H1 (cell line): Measurements from ENCODE around the gene SPG11. TPM values are rescaled to one million over a fixed set of nuclear protein-coding genes. Genes with fewer than 3 reads are reported as not detected.

Experiments
- GTF2F1 ChIP-seq: IDR thresholded peaks from 2 replicates; pipeline ENCODE4 v1.6.1; 2012; ENCODE audit warnings: low read depth, low read length, improper control_type of control experiment, borderline replicate concordance
- HDAC2 ChIP-seq, 2 experiments: fragments of 300-600 bp in 1 of 2; sonication (generic) in 1 of 2; IDR thresholded peaks; 2 replicates each; pipeline ENCODE4 v1.6.1; 2011 to 2012; ENCODE audit warnings: low read depth in 2 of 2, low read length in 2 of 2, mild to moderate bottlenecking in 2 of 2, moderate library complexity in 2 of 2, borderline replicate concordance in 1 of 2, inconsistent platforms in 1 of 2
- KDM4A ChIP-seq: IDR thresholded peaks from one replicate; pipeline ENCODE4 v1.7.1; 2012; ENCODE audit warnings: low read depth, mild to moderate bottlenecking, moderate library complexity, low read length, inconsistent platforms; ENCODE audit not compliant: severe bottlenecking
- ZNF274 ChIP-seq: IDR thresholded peaks from 2 replicates; pipeline ENCODE4 v1.7.0; 2012; ENCODE audit warnings: low read length, borderline replicate concordance; ENCODE audit errors: extremely low read depth
- polyA plus RNA-seq, 7 experiments: library from polyadenylated mRNA; depleted of rRNA in 3 of 7; stranded (reverse) in 5 of 7; unstranded in 2 of 7; fragments of >200 nt in 5 of 7; fragments of 200-250 nt in 2 of 7; gene quantifications; 1 replicate in 5 of 7; 2 replicates in 1 of 7; 4 replicates in 1 of 7; pipeline versions ENCODE4 v1.2.1 to v1.2.3, GENCODE V29; 2011 to 2013; ENCODE audit warnings: missing spikeins in 2 of 7, mixed read lengths in 2 of 7
- total RNA-seq: library from RNA; stranded (reverse); fragmentation: NEBNext Ultra II Directional; extraction: Animal tissue kit (Norgen Biotek cat#: 25700); gene quantifications from 2 replicates; pipeline ENCODE4 v1.2.1, GENCODE V29; 2021
- TF ChIP-seq, protein P1 (sequence below): IDR thresholded peaks from 2 replicates; pipeline ENCODE4 v1.6.1; 2012; ENCODE audit warnings: inconsistent platforms

The SPG11 gene
- total and polyA plus RNA-seq, 2 of the 8 experiments (the other 6 are each of a cell fraction or from before 2014, with no cell fraction given) = 37.1 to 38.6 TPM

- TF ChIP-seq HDAC2 (IDR thresholded peaks at IDR 0.05; ENCODE audit: borderline replicate concordance in 1 of 2, low read depth in 2 of 2, low read length in 2 of 2) (no peak), KDM4A (no peak), GTF2F1 (no peak), ZNF274 (no peak)
- TF ChIP-seq, protein P1, sequence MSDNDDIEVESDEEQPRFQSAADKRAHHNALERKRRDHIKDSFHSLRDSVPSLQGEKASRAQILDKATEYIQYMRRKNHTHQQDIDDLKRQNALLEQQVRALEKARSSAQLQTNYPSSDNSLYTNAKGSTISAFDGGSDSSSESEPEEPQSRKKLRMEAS = no peak
These were observed 43.4 kb downstream of the SPG11 start (continued) for GRCh38 chr15:44620081-44620480.
